Activated CD4-positive, alpha-beta T cell treated with anti-CD3 and anti-CD28 coated beads, Interleukin-10, Interleukin-2, amounts not matched to agents 100 ng/mL and 50 ng/mL, durations not matched to agents 16 hours and 8 hours (primary cell): ENCODE results near the gene RNF150.

ENCODE experiments used
- DNase-seq: peaks from one replicate; pipeline ENCODE4 v3.0.0-alpha.2; 2020

RNF150 gene

GRCh38 chr4:140969296-140969695, 164.0 kb downstream of the RNF150 start:
- DNase-seq, result no peak

- DNase-seq, result no peak
Measured at GRCh38 chr4:140968371-140968770, 164.9 kb downstream of the RNF150 start.

GRCh38 chr4:140963883-140964282, 169.4 kb downstream of the RNF150 start:
- no peak for DNase-seq

GRCh38 chr4:140955641-140956040, 177.6 kb downstream of the RNF150 start:
- DNase-seq, result no peak

- no peak for DNase-seq
Measured at GRCh38 chr4:140952717-140953116, 180.6 kb downstream of the RNF150 start.

- DNase-seq, result no peak
Measured at GRCh38 chr4:140947506-140947905, 185.8 kb downstream of the RNF150 start.

GRCh38 chr4:140945106-140945505, 188.2 kb downstream of the RNF150 start:
- no peak for DNase-seq

- DNase-seq, result no peak
Measured at GRCh38 chr4:140944572-140944971, 188.7 kb downstream of the RNF150 start.

GRCh38 chr4:140944199-140944515, 189.1 kb downstream of the RNF150 start:
- DNase-seq, result no peak

GRCh38 chr4:140943486-140944198, 189.6 kb downstream of the RNF150 start:
- DNase-seq, result no peak

- no peak for DNase-seq
Measured at GRCh38 chr4:140940589-140940988, 192.7 kb downstream of the RNF150 start.

GRCh38 chr4:140937866-140938265, 195.4 kb downstream of the RNF150 start:
- no peak for DNase-seq

- no peak for DNase-seq
Measured at GRCh38 chr4:140935254-140935653, 198.0 kb downstream of the RNF150 start.

- no peak for DNase-seq
Measured at GRCh38 chr4:140932501-140933045, 200.7 kb downstream of the RNF150 start.

- no peak for DNase-seq
Measured at GRCh38 chr4:140931911-140932310, 201.4 kb downstream of the RNF150 start.

GRCh38 chr4:140930557-140930956, 202.7 kb downstream of the RNF150 start:
- DNase-seq, result no peak

- no peak for DNase-seq
Measured at GRCh38 chr4:140930011-140930410, 203.3 kb downstream of the RNF150 start.

GRCh38 chr4:140928880-140929279, 204.4 kb downstream of the RNF150 start:
- no peak for DNase-seq

- no peak for DNase-seq
Measured at GRCh38 chr4:140926672-140927071, 206.6 kb downstream of the RNF150 start.

- no peak for DNase-seq
Measured at GRCh38 chr4:140925417-140925816, 207.9 kb downstream of the RNF150 start.

- DNase-seq, result no peak
Measured at GRCh38 chr4:140924761-140925392, 208.4 kb downstream of the RNF150 start.

GRCh38 chr4:140906993-140907962, 226.0 kb downstream of the RNF150 start:
- DNase-seq, result no peak

- no peak for DNase-seq
Measured at GRCh38 chr4:140904904-140905303, 228.4 kb downstream of the RNF150 start.
